ENCODE data around the gene PBX3. TPM values are rescaled to one million over a fixed set of nuclear protein-coding genes. Genes with fewer than 3 reads are reported as not detected.

PBX3 gene
- total and polyA plus RNA-seq, 2 donors (not counting 1 experiment from before 2014, with no cell fraction given): 15.5 to 39.0 TPM

DNA sequence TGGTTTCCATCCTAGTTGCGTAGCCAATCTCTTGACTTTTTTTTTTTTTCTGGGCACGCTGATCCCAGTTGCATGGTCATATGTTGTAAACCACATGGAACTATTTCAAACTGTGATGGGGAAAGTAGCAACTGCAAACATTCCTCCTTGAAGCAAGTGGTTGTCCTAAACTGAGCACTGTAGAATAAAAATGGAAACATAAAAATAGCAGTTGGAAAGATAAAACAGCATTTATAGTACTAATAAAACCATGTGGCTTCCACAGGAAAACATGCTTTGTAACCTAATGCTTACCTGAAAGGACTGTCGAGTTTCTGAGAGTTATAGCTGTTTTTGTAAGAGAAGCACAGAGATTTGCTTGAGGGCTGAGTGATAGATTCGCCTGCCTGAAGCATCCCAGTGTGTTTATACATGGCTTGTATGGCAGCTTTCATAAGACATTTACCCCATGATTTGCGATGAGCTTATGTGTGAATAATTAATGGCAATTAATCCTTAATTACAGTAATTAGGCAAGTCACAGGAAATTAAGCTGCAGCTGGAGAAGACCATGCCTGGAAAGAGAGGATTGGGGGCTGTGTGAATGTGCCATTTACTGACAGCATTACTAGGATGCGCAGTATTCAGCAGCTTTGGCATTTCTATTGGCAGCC, 136.5 kb downstream of the PBX3 start:
- H3K79me2 ChIP-seq (ENCODE audit: control insufficient read depth, insufficient read depth, low read length): no peaks in the 10 kb centered on the region
- WGBS (ENCODE audit: insufficient coverage): 100% methylated on average over 2 of the region's 6 CpGs
- ATAC-seq (ENCODE audit: low read depth): no peak

DNA sequence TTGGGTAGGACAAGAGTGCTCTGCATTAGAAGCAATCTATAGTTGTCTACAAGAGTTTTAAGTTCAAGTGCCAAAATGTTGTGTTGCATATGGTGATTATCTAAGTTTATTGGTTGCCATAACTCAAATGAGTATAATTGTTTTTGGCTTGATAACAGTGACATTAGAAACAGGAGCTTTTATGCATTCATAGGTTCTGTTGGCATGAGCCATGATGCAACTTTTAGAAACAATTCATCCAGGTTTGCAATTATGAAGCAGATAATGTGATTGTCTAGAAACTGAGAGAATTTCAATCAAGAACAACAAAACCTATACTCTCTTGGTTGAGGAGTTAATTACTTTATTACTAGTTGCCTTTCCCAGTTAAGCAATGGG, 137.0 kb downstream of the PBX3 start:
- no peaks in the 10 kb centered on the region for H3K27me3 Mint-ChIP-seq
- no peak for TF ChIP-seq EZH2 (IDR thresholded peaks at IDR 0.05; ENCODE audit: borderline replicate concordance, insufficient read depth, low read depth, low read length, poor library complexity, severe bottlenecking)
- TF ChIP-seq, protein P1, sequence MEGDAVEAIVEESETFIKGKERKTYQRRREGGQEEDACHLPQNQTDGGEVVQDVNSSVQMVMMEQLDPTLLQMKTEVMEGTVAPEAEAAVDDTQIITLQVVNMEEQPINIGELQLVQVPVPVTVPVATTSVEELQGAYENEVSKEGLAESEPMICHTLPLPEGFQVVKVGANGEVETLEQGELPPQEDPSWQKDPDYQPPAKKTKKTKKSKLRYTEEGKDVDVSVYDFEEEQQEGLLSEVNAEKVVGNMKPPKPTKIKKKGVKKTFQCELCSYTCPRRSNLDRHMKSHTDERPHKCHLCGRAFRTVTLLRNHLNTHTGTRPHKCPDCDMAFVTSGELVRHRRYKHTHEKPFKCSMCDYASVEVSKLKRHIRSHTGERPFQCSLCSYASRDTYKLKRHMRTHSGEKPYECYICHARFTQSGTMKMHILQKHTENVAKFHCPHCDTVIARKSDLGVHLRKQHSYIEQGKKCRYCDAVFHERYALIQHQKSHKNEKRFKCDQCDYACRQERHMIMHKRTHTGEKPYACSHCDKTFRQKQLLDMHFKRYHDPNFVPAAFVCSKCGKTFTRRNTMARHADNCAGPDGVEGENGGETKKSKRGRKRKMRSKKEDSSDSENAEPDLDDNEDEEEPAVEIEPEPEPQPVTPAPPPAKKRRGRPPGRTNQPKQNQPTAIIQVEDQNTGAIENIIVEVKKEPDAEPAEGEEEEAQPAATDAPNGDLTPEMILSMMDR (IDR thresholded peaks at IDR 0.05): no peak
- peak overlapping the region; percentile 13 for H3K27ac Mint-ChIP-seq
- no peaks in the 10 kb centered on the region for H3K36me3 ChIP-seq (replicated peaks in 1 of 2; ENCODE audit: control extremely low read depth in 1 of 2, control insufficient read depth in 1 of 2, extremely low read depth in 1 of 2, insufficient read depth in 2 of 2, low read length in 1 of 2)
- DNase-seq (no peak), ATAC-seq (ENCODE audit: low read depth) (no peak)
- peaks cover 4 to 5% of the 10 kb centered on the region in 2 donors for H3K4me1 ChIP-seq (ENCODE audit: control insufficient read depth in 2 of 2, insufficient read depth in 2 of 2, low read length in 2 of 2)
- H3K27ac ChIP-seq (ENCODE audit: low read length in 2 of 2): no peak overlapping the region
- H3K9me3 Mint-ChIP-seq (ENCODE audit: insufficient read depth): no peaks in the 10 kb centered on the region
- no peak overlapping the region for H3K9ac ChIP-seq (ENCODE audit: low read length)
- H3K79me2 ChIP-seq (ENCODE audit: control insufficient read depth, insufficient read depth, low read length): no peaks in the 10 kb centered on the region
- H3K27me3 ChIP-seq (replicated peaks in 1 of 4; ENCODE audit: control extremely low read depth in 1 of 4, control insufficient read depth in 3 of 4, insufficient read depth in 4 of 4, low read length in 3 of 4): peaks cover 0 to 6% (median 0%) of the 10 kb centered on the region in 4 experiments
- H3K4me2 ChIP-seq (replicated peaks; ENCODE audit: low read depth, low read length, poor library complexity, severe bottlenecking): no peak overlapping the region
- intact Hi-C loops (cut with micrococcal nuclease): loop anchor here (5.0 kb wide), 1 partner anchor 42 kb away; no protein-coding TSS in a partner anchor
- peaks cover 17% of the 10 kb centered on the region for H3K4me1 Mint-ChIP-seq
- ChIA-PET CTCF (no interaction called here), POLR2A (no interaction called here)
- H4K20me1 ChIP-seq (ENCODE audit: control insufficient read depth, insufficient read depth, low read length, poor library complexity, severe bottlenecking): peaks cover 4% of the 10 kb centered on the region
- no peak overlapping the region for H2AFZ ChIP-seq (ENCODE audit: insufficient read depth, low read depth, low read length, poor library complexity, severe bottlenecking)
- H3K4me3 ChIP-seq (ENCODE audit: control extremely low read depth in 1 of 5, extremely low read depth in 1 of 5, insufficient read depth in 1 of 5, low read depth in 2 of 5, low read length in 4 of 5): no peak overlapping the region
- no peaks in the 10 kb centered on the region for H3K9me3 ChIP-seq (ENCODE audit: control extremely low read depth in 1 of 3, control insufficient read depth in 2 of 3, insufficient read depth in 1 of 3, low read length in 2 of 3)
- no peak overlapping the region for H3K4me3 Mint-ChIP-seq

More for the DNA sequence above, 136.5 kb downstream of the PBX3 start:
- POLR2A ChIA-PET: no interaction called here
- H3K27me3 ChIP-seq (replicated peaks in 1 of 4; ENCODE audit: control extremely low read depth in 1 of 4, control insufficient read depth in 3 of 4, insufficient read depth in 4 of 4, low read length in 3 of 4): peaks cover 0 to 1% (median 0%) of the 10 kb centered on the region in 4 experiments
- CTCF ChIA-PET: no interaction called here
- H3K4me1 ChIP-seq (ENCODE audit: control insufficient read depth in 2 of 2, insufficient read depth in 2 of 2, low read length in 2 of 2): no peaks in the 10 kb centered on the region
- H3K9ac ChIP-seq (ENCODE audit: low read length): no peak overlapping the region
- Mint-ChIP-seq H3K4me3 (no peak overlapping the region), H3K9me3 (ENCODE audit: insufficient read depth) (no peaks in the 10 kb centered on the region), H3K27me3 (no peaks in the 10 kb centered on the region), H3K27ac (peak overlapping the region; percentile 13), H3K4me1 (peaks cover 13% of the 10 kb centered on the region)
- DNase-seq: no peak
- H3K36me3 ChIP-seq (replicated peaks in 1 of 2; ENCODE audit: control extremely low read depth in 1 of 2, control insufficient read depth in 1 of 2, extremely low read depth in 1 of 2, insufficient read depth in 2 of 2, low read length in 1 of 2): no peaks in the 10 kb centered on the region
- no peak overlapping the region for H3K27ac ChIP-seq (ENCODE audit: low read length in 2 of 2)
- H4K20me1 ChIP-seq (ENCODE audit: control insufficient read depth, insufficient read depth, low read length, poor library complexity, severe bottlenecking): peaks cover 4% of the 10 kb centered on the region
- no peaks in the 10 kb centered on the region for H3K9me3 ChIP-seq (ENCODE audit: control extremely low read depth in 1 of 3, control insufficient read depth in 2 of 3, insufficient read depth in 1 of 3, low read length in 2 of 3)
- H2AFZ ChIP-seq (ENCODE audit: insufficient read depth, low read depth, low read length, poor library complexity, severe bottlenecking): no peak overlapping the region
- H3K4me2 ChIP-seq (replicated peaks; ENCODE audit: low read depth, low read length, poor library complexity, severe bottlenecking): no peak overlapping the region
- intact Hi-C loops (cut with micrococcal nuclease): loop anchor here (5.0 kb wide), 1 partner anchor 41 kb away; no protein-coding TSS in a partner anchor
- H3K4me3 ChIP-seq (ENCODE audit: control extremely low read depth in 1 of 5, extremely low read depth in 1 of 5, insufficient read depth in 1 of 5, low read depth in 2 of 5, low read length in 4 of 5): no peak overlapping the region
- no peak for TF ChIP-seq EZH2 (IDR thresholded peaks at IDR 0.05; ENCODE audit: borderline replicate concordance, insufficient read depth, low read depth, low read length, poor library complexity, severe bottlenecking)
- TF ChIP-seq, protein P1 (IDR thresholded peaks at IDR 0.05): no peak

Data from B cell (primary cell).